C4-2B (cell line): ENCODE results near the gene U2AF2.

Experiments used
- H3K27ac ChIP-seq: fragments of 450-650 bp; 2 replicates; pipeline ENCODE4 v1.5.1; 2017
- CTCF ChIP-seq: fragments of 450-650 bp; conservative IDR thresholded peaks from 2 replicates; pipeline ENCODE4 v1.5.1; 2017; ENCODE audit warnings: mild to moderate bottlenecking
- ZFX ChIP-seq: fragments of 450-650 bp; IDR thresholded peaks from 2 replicates; pipeline ENCODE4 v1.6.1; 2017

Gene U2AF2

DNA sequence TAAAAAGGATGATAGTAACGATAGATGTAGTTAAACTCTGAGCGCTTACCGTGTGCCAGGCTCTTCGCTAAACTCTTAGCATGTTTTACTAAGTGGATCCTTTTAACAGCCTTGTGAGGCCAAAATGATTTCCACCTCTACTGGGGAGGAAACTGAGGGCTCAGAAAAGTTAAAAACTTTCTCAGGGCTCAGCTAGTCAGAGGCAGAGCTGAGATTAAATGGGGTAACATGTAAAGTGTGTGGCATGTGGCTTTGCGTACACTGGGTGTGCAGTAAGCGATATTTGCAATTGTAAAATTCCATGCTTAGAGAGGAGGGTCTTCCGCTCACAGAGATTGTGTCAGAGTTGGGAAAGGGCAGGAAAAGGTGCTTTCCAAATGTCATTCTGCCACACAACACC is 1.7 kb downstream of the U2AF2 start:
- peak overlapping the region; percentile 100 for H3K27ac ChIP-seq

GRCh38 chr19:55656988-55657747 is 2.3 kb downstream of the U2AF2 start:
- peak overlapping the region; percentile 100 for H3K27ac ChIP-seq
- TF ChIP-seq CTCF (no peak), ZFX (no peak)

More for the DNA sequence above, 1.7 kb downstream of the U2AF2 start:
- TF ChIP-seq CTCF (no peak), ZFX (no peak)

- no peak overlapping the region; the same call in 1 of the 2 replicates for H3K27ac ChIP-seq
- TF ChIP-seq ZFX (no peak), CTCF (no peak)
These were observed 4.1 kb downstream of the U2AF2 start for GRCh38 chr19:55658846-55659459.

DNA sequence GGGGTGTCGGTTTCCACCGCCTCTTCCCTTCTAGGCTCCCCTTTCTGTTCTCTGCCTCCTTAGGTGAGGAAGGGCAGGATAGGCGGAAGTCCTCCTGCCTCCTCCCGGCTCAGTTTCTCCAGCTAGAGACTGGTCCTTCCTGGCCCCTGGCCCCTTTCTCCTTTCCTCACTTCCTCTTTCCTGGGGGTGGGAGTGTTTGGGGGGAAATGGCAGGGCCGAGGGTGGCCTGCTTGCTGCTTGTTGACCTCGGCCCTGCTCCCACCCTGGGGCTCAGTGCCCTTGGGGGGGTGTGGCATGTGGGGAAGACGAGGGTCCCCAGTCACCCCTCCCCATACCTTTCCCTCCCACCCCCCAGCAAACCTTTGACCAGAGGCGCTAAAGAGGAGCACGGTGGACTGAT is 5.0 kb downstream of the U2AF2 start:
- TF ChIP-seq ZFX, result no peak
- TF ChIP-seq CTCF, result no peak
- H3K27ac ChIP-seq, result no peak overlapping the region

- H3K27ac ChIP-seq, result no peak overlapping the region
- TF ChIP-seq CTCF (no peak), ZFX (no peak)
These were observed 5.6 kb downstream of the U2AF2 start for GRCh38 chr19:55660404-55660803.

DNA sequence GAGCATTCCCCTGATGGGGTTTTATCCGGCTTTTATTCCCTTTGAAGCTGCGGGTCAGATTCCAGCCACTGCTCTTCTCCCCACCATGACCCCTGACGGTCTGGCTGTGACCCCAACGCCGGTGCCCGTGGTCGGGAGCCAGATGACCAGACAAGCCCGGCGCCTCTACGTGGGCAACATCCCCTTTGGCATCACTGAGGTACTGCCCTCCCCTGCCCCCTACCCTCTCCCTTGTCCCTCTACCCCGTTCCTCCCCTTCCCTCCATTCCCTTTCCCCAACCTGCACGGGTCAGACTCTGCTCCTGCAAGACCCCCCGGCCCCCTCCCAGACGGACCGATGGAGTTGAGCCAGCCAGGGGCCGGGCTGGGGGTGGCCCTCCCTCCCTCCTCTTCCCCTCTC is 6.2 kb downstream of the U2AF2 start:
- H3K27ac ChIP-seq, result no peak overlapping the region
- TF ChIP-seq ZFX (no peak), CTCF (no peak)

- no peak for TF ChIP-seq ZFX
- no peak for TF ChIP-seq CTCF
- H3K27ac ChIP-seq, result no peak overlapping the region
These were observed 7.0 kb downstream of the U2AF2 start for GRCh38 chr19:55661826-55662225.
